HG03045 (cell line): Measurements from ENCODE around the gene HBB.
"Not testable (repeated sequence)": the region's sequence is repeated elsewhere in the genome, so short reads cannot be mapped to it uniquely, and the experiment has no call there.

Experiments
- ATAC-seq: cut with Tn5 transposase; IDR thresholded peaks from one replicate; pipeline ENCODE4 v1.9.1; 2021; ENCODE audit warnings: mild to moderate bottlenecking, moderate library complexity; ENCODE audit not compliant: unreplicated experiment

Gene HBB

DNA sequence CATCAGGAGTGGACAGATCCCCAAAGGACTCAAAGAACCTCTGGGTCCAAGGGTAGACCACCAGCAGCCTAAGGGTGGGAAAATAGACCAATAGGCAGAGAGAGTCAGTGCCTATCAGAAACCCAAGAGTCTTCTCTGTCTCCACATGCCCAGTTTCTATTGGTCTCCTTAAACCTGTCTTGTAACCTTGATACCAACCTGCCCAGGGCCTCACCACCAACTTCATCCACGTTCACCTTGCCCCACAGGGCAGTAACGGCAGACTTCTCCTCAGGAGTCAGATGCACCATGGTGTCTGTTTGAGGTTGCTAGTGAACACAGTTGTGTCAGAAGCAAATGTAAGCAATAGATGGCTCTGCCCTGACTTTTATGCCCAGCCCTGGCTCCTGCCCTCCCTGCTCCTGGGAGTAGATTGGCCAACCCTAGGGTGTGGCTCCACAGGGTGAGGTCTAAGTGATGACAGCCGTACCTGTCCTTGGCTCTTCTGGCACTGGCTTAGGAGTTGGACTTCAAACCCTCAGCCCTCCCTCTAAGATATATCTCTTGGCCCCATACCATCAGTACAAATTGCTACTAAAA, at the start of gene HBB:
HBB (minus strand) TSS at position 340 of the 579 bp plus-strand sequence; CDS start at position 290, 50 bp downstream.
- no peak for ATAC-seq

DNA sequence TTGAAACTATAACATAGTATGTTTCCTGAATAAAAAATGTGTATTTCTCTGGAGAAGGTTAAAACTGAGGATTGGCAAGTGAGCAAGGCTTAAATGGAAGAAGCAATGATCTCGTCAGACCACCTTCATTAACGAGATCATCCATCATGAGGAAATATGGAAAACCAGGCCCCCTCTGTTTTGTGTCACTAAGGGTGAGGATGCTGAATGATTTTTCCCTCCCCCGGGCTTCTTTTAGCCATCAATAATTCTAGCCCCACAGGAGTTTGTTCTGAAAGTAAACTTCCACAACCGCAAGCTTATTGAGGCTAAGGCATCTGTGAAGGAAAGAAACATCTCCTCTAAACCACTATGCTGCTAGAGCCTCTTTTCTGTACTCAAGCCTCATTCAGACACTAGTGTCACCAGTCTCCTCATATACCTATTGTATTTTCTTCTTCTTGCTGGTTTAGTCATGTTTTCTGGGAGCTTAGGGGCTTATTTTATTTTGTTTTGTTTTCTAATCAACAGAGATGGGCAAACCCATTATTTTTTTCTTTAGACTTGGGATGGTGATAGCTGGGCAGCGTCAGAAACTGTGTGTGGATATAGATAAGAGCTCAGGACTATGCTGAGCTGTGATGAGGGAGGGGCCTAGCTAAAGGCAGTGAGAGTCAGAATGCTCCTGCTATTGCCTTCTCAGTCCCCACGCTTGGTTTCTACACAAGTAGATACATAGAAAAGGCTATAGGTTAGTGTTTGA, 48.7 kb upstream of the HBB start:
- no peak for ATAC-seq

DNA sequence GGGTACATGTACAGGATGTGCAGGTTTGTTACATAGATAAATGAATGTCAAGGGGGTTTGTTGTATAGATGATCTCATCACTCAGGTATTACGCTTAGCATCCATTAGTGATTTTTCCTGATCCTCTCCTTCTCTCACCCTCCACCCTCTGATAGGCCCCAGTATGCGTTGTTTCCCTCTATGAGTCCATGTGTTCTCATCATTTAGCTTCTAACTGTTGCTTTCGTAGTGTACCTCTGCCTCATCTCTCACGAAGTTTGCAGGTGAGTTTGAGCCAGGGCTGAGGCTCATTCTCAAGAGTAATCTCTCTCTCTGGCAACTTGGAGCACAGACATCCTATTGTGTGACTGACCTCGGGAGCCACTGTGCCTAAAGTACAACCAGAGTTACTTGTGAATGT, 47.5 kb upstream of the HBB start:
- ATAC-seq, result no peak

DNA sequence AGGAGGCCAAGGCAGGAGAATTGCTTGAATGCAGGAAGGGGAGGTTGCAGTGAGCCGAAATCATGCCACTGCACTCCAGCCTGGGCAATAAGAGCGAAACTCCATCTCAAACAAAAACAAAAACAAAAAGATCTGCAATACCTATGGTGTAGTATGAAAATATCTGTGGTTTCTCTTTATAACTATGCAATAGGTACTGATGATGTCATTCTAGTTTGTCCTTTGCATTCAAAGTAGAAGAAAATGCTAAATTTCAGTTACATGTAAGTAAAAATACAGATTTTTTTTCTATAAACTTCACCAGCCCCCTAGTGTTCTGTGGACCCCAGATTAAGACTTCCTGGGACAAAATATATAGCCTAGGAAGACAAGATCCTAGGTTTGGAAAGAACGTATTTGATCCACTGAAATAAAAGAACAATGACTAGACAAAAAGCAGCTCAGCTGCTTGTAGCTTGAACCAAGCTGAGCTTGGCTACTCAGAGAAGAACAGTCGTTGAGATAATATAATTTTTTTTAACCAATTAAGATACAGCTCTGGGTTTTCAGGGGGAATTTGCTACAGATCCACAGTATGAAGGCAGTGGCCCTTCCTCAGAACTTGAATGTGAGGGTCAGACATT, 45.6 kb upstream of the HBB start:
- no peak for ATAC-seq

DNA sequence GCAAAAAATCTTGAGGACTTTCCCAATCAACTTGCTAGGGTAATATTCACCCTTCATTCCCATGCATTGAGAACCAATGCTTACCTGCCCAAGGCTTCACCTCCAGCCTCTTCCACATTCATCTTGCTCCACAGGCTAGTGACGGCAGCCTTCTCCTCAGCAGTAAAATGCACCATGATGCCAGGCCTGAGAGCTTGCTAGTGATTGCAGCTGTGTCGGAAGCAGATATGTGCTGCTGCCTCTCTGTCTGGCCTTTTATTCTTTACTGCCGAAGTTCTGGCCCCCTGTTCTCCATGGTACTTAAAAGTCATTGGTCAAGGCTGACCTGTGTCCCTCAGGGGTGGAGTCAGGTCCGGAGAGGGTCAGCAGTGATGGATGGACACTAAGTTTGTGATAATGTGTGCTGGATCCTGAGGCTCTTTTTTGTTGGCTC, 42.9 kb upstream of the HBB start, which contains the start of gene HBE1:
HBE1 (minus strand) TSS at position 231 of the 433 bp plus-strand sequence; CDS start at position 176, 55 bp downstream.
- ATAC-seq, result no peak

DNA sequence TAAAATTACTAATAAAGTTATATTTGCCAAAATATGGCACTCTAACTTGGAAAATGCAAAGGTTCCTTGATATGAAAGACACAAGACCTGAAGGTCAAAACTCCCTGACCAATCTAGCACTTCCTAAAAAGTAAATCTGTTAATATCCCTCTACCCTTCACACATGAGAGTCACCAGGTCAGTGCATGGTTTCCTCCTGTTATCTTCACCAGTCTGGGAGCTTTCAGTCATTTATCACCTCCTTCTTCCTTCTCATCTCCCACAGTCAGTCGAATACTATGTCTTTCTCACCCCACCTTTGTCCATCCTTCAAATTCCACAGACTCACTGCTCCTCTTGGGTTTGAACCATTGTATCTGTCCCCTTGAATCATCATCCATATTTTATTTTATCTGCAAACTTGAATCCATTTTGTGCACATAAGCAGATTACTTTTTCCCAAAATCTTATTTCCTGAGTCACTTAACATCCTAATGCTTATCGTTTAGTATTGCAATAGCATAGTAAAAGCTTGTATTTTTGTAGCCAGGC, 40.2 kb upstream of the HBB start:
- no peak for ATAC-seq

DNA sequence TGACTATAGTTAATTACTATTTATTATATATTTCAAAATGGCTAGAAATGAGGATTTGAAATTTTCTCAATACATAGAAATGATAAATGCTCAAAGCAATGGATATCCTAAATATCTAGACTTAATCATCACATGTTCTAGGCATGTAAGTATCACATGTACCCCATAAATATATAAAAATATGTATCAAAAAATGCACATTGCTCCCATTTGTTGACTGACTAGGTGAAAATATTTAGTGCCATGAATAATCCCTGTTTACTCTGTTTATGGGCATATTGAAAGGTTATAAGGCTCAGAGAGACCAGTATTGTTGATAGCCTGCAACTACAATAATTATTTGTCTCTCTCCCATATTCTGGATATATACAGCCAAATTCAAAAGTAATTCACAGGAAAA, 39.7 kb upstream of the HBB start:
- no peak for ATAC-seq

DNA sequence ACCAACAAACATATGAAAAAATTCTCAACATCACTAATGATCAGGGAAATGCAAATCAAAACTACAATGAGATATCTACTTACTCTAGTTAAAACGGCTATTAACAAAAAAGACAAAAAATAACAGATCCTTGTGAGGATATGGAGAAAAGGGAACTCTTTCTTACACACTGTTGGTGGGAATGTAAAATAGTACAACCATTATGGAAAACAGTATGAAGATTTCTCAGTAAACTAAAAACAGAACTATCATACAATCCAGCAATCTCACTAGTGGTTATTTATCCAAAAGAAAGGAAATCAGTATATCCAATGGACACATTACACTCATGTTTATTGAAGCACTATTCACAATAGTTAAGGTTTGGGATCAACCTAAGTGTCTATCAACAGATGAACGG, 39.0 kb upstream of the HBB start:
- ATAC-seq, result no peak

DNA sequence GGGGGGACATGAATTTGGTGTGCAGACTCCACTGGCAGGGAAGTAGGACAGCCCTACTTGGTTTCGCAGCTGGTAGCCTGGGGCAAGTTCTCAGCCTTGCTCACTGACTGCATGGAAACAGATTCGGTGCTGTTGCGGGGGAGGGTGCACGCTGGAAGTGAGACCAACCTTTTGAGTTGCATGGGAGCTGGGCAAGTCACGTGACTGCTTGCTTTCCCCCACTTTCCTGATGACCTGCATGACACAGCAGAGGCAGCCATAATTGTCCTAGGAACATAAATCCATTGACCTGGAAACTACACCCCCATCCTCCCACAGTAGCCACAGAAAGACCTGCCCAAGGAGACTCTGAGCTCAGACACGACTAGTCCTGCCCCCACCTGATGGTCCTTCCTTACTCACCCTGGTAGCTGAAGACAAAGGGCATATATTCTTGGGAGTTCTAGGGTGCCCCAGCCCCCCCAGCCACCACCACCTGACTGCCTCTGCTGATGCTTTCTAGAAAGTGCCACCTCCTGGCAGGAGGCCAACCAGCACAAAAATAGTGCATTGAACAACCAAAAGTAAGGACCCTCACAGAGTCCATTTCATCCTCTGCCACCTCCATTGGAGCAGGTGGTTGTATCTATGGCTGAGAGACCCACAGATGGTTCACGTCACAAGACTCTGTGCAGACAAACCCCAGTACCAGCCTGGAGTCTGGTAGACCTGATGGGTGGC, 31.8 kb upstream of the HBB start:
- no peak for ATAC-seq

DNA sequence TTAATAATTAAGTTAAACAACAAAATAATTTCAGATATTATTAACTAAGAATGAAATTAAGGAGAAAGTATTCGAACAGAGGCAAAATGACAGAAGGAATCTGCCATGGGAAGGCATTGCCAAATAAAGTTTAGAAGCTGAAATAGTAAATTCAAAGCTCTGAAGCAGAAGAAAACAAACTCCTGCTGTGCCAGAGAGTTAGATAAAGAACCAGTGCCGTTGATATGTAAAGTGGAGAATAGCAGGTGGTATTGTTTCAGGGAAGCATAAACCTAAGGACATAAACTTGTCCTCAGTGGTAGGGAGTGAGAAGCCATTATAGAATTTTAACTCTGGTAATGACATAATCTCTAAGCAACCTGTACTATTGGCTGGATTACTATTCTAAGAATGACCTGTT, 30.4 kb upstream of the HBB start:
- no peak for ATAC-seq

DNA sequence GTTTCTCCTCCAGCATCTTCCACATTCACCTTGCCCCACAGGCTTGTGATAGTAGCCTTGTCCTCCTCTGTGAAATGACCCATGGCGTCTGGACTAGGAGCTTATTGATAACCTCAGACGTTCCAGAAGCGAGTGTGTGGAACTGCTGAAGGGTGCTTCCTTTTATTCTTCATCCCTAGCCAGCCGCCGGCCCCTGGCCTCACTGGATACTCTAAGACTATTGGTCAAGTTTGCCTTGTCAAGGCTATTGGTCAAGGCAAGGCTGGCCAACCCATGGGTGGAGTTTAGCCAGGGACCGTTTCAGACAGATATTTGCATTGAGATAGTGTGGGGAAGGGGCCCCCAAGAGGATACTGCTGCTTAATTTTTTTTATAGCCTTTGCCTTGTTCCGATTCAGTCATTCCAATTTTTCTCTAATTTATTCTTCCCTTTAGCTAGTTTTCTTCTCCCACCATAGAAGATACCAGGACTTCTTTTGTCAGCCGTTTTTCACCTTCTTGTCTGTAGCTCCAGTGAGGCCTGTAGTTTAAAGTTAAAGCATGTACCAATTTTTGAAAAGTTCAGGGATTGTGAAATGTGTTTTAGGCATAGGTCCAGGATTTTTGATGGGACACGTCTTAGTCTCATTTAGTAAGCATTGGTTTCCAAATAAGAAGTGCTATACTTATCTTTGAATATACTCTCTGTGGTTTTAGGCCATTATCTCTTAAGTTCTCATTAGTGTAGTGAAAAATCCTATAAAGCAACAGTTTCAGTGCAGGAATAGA, 28.0 kb upstream of the HBB start, which contains the start of gene HBG2:
HBG2 (minus strand) TSS at position 136 of the 768 bp plus-strand sequence; CDS start at position 83, 53 bp downstream.
- ATAC-seq, result not testable (repeated sequence)

DNA sequence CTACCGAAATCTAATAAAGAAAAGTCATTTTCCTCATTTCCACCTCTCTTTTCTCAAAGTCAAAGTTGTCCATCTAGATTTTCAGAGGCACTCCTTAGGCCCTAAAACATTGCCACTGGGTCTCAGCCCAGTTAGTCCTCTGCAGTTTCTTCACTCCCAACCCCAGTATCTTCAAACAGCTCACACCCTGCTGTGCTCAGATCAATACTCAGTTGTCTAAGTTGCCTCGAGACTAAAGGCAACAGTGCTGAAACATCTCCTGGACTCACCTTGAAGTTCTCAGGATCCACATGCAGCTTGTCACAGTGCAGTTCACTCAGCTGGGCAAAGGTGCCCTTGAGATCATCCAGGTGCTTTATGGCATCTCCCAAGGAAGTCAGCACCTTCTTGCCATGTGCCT, 27.2 kb upstream of the HBB start:
- not testable (repeated sequence) for ATAC-seq

DNA sequence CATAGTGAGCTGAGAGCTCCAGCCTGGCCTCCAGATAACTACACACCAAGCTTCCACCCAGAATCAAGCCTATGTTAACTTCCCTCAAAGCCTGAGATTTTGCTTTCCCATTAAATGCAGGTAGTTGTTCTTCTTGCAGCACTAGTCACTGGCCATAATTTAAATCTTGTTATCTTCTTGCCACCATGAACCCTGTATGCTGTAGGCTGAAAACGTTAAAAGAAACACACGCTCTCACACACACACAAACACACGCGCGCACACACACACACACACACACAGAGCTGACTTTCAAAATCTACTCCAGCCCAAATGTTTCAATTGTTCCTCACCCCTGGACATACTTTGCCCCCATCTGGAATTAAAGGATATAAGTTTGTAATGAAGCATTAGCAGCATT, 26.6 kb upstream of the HBB start:
- not testable (repeated sequence) for ATAC-seq

DNA sequence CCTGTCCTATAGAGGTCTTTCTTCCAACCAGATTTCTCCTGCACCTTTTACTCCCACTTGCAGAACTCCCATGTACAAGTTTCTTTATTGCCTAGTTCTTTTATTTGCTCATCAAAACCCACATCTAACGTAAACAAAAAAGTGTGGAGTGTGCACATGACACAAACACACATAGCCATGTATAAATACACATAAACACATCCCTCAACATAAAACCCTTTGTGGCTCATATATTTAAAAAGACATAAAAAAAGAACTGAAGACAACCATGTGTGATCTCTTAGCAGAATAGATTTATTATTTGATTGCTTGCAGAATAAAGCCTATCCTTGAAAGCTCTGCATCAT, 26.0 kb upstream of the HBB start:
- ATAC-seq, result no peak

DNA sequence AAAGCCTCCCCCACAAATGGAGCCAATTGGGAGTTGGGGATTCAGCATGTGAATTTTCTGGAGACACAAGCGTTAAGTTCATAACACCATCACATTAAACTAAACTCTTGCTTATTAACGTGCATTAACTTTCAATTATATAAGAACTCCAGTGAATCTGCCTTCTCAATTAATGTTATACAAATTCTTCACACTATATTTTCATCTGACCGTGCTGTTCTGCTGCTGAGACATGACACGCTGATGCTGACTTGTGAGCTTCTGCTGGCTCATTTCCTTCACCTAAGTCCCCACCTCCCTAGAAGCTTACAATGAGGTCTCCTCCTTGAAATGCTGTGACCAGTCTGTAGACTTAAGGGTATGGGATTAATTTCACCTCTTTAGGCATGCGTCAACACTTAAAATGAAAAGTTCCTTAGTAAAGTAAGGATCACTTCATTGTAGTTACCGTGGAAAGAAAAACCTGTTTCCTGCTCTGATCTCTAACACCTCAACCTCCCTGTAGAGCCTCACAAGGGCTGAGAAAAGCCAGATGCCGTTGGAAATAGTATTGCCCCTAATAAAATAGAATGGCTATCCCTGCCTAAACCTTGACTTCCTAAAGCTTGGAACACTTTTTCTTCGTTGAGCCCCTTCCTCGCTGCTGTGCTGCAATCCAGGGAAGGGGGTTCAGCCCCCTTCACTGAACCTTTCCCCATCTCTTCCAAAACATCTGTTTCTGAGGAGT, 25.5 kb upstream of the HBB start:
- no peak for ATAC-seq

DNA sequence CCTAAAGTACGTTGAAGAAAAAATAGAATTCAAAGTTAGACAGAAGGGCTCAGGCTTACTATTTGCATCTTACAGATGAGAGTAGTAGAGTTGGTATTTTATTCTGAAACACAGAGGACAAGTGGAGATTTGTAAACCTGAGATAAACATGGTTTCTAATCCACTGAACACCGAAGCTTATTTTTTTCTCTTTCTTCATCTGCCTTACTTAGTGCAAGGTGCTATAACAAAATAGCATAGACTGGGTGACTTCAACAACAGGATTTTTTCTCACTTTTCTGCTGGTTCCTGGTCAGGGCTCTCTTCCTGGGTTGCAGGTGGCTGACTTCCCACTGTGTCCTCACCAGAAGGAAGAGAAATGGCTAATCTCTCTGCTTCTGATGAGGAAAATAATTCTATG, 24.9 kb upstream of the HBB start:
- no peak for ATAC-seq

DNA sequence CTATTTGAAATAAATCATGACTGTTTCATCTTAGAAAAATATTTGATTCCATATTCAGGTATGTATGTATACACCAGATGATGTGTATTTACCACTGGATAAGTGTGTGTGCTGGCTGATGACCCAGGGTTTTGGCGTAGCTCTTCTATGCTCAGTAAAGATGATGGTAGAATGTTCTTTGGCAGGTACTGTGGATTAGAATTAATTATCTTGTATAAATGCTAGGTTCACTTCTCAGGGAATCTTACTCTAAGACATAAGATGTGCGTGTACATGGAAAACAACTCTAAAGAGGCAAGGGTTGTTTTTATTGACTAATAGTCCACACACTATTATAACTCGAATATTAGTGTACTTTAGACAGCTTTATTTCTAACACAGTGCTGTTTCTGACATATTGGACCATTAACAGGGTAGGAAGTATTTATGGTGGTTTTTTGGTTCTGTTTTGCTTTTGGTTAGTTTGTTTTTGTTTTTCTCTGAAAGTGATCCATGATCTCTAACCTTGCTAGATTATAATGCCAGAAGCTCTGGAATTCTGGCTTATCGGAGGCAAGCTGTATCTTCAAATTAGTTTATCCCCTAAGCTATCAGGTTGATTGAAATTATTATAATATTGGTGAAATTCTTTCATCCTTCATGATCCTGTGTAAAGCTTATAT, 23.8 kb upstream of the HBB start:
- ATAC-seq, result no peak

DNA sequence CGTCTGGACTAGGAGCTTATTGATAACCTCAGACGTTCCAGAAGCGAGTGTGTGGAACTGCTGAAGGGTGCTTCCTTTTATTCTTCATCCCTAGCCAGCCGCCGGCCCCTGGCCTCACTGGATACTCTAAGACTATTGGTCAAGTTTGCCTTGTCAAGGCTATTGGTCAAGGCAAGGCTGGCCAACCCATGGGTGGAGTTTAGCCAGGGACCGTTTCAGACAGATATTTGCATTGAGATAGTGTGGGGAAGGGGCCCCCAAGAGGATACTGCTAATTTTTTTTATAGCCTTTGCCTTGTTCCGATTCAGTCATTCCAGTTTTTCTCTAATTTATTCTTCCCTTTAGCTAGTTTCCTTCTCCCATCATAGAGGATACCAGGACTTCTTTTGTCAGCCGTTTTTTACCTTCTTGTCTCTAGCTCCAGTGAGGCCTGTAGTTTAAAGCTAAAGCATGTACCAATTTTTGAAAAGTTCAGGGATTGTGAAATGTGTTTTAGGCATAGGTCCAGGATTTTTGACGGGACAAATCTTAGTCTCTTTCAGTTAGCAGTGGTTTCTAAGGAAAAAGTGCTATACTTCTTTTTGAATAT, 23.0 kb upstream of the HBB start, which contains the start of gene HBG1:
HBG1 (minus strand) TSS at position 51 of the 590 bp plus-strand sequence. CDS start 53 bp downstream, outside the sequence.
- not testable (repeated sequence) for ATAC-seq

DNA sequence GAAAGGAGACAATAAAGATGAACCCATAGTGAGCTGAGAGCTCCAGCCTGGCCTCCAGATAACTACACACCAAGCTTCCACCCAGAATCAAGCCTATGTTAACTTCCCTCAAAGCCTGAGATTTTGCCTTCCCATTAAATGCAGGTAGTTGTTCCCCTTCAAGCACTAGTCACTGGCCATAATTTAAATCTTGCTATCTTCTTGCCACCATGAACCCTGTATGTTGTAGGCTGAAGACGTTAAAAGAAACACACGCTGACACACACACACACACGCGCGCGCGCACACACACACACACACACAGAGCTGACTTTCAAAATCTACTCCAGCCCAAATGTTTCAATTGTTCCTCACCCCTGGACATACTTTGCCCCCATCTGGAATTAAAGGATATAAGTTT, 21.6 kb upstream of the HBB start:
- ATAC-seq, result not testable (repeated sequence)
